Measurements from ENCODE around the gene KANK4. TPM values are rescaled to one million over a fixed set of nuclear protein-coding genes. Genes with fewer than 3 reads are reported as not detected.

KANK4 gene
- total RNA-seq, 1 donor from 2014 or later, result 0.21 TPM

DNA sequence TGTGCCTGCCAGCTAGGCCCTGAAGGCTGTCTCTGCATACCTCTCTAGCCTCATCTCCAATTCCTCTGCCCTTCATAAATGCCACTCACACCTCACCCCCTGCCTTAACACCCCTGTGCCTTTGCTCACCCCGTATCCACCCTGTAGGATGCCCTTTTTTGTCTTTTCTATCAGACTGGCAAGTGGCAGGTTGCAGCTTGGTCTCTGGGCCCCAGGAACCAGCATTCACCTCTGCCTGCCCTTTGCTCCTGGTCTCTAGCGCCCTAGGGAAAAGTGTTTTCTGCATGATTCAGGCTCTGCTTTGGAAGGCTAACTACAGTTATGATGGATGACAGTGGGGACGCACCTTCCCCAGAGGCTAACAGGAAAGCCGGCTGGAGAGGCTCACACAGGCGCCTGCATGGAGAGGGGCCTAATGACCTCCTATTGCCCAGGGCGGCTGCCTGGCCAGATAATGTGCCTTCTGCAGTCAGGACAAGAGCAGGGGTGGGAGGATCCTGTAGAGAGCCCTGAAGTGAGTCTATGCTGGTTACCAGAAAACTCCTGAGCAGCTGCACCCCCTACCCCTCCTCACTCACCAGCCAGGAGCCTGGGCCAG lies 11.2 kb downstream of the KANK4 start:
- no peak for DNase-seq (ENCODE audit: low read depth)

DNA sequence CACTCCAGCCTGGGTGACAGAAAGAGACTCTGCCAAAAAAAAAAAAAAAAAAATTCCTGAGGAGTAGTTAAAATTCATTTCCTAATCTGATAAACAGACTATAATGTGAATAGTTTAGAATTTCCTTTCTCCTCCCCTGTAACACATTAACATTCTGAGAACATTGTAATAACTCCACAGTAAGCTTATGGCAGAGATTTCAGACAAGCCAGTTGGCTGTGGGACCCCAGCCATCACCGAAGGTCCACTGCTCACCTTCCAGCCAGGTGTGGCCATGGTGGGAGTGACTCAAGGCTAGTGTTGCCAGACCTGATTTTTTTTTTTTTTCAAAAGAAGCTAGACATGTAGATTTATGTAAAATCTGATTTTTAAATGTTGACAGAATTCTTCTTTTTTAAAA lies 11.8 kb downstream of the KANK4 start:
- DNase-seq (ENCODE audit: low read depth), result no peak

DNA sequence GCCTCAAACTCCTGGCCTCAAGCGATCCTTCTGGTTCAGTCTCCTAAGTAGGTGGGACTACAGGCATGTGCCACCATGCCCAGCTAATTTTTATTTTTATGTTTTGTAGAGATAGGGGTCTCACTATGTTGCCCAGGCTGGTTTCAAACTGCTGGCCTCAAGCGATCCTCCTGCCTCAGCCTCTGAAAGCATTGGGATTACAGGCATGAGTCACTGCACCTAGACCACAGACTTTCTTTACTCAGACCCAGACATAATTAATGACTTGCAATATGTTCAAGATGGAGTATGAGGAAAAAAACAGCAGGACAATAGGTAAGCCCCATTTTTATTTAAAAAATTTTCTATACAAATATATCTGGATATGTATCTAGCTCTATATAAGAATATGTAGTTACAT lies 13.2 kb downstream of the KANK4 start:
- no peak for DNase-seq (ENCODE audit: low read depth)

DNA sequence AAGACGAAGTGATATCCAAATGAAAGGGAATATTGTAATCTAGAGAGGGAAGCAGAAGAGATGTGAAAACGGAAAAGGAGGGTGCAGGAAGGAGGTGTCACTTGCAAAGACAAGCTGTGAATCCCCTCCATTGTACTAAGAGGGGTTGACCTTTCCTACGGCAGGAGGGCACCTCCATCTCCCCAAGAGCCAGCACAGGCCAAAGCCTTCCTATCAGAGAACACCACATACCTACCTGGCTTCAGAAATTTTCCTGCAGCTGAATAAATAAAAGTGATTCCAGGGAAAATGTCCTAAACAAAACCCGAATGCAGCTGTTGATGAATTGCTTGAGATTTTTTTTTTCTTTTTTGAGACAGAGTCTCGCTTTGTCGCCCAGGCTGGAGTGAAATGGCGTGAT lies 14.3 kb downstream of the KANK4 start:
- DNase-seq (ENCODE audit: low read depth), result no peak

GRCh38 chr1:62304515-62304914 lies 14.7 kb downstream of the KANK4 start:
- DNase-seq (ENCODE audit: low read depth), result no peak

GRCh38 chr1:62301726-62302390 lies 17.4 kb downstream of the KANK4 start:
- no peak for DNase-seq (ENCODE audit: low read depth)

- peak; percentile 82 for DNase-seq (ENCODE audit: low read depth)
These were observed 19.6 kb downstream of the KANK4 start for GRCh38 chr1:62299426-62300200.

DNA sequence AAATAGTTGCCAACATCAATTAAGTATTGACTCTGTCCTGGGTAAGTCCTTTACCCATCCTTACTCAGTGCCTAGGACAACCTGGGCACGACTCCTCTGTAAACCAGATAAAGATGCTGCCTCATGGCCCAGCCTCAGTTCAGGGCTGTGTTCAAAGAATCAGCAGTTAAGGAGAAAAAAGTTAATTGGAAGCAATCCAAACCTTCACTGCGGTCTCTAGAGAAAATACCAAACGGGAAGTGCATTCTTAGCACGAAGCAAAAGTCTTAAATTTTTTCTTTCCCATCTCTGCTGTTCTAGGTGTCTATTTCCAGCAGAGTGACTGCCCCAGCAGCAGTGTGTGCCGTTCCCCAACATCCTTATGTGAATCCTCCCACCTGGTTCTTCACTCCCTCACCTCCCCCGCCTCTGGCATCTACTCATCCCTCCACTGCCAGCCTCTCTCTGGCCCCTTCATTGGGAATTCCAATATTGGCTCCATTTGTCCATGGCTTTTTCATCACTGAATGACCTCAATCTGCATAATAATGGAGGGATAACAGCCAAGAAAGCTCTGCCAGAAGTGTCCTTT lies 23.2 kb downstream of the KANK4 start:
- peak; percentile 65 for DNase-seq (ENCODE audit: low read depth)

DNA sequence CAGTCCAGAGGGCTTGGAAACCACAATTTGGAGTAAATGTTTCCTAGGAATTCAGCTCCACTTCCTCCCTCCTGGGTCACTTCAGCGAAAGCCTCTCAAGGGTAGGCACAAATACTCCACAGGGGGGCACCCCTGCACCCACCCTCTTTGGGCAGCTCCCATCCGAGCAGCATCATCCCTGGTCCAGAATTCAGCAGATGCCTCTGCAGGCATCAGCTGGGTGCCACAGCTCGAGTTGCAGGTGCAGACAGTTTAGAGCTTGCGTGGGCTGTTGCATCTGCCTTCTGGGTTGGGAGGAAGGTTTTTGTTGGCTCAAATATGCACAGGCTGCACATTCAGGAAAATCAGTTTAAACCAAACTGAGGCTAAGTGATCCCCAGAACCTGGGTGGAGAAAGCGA lies 25.0 kb downstream of the KANK4 start:
- DNase-seq (ENCODE audit: low read depth), result peak; percentile 27

GRCh38 chr1:62288662-62289061 lies 30.6 kb downstream of the KANK4 start:
- DNase-seq (ENCODE audit: low read depth), result no peak

DNA sequence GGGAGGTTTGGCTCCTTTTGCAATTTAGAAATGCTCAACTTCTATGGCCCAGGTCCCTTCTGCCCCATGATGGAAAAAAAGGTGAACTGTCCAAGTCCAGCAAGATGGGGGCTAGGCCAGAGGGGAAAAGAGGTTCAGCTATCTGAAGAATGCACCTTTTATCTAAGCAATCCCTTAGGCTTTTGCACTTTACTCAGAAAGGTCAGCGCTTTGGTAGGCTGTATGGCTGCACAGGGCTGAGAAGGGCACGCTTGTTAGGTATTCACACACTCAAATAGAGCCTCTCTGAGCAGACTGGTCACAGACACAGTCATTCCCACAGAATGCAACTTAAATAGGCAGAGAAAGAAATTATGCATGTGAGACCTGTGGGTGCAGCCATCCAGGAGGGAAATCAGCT lies 31.0 kb downstream of the KANK4 start:
- no peak for DNase-seq (ENCODE audit: low read depth)

DNA sequence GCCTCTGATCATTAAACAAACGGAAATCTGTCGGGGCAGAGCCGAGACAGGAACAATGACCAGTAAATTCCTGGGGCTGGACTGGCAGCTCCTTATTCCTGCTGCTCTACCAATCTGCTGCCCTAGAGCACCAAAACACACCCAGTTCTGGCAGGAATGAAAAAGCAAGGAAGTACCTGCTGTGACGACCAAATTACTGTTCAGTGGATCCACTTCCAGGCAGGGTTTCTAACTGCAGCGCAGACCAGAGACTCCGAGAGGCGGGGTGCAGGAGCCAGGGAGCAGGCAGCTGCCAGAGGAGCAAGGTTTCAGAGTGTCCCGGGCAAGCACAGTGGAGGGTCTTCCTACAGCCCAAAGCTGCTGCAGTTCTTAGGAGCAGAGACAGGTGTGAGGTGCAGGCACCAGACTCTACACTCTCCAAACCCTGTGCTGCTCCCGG lies 32.4 kb downstream of the KANK4 start:
- DNase-seq (ENCODE audit: low read depth), result no peak

DNA sequence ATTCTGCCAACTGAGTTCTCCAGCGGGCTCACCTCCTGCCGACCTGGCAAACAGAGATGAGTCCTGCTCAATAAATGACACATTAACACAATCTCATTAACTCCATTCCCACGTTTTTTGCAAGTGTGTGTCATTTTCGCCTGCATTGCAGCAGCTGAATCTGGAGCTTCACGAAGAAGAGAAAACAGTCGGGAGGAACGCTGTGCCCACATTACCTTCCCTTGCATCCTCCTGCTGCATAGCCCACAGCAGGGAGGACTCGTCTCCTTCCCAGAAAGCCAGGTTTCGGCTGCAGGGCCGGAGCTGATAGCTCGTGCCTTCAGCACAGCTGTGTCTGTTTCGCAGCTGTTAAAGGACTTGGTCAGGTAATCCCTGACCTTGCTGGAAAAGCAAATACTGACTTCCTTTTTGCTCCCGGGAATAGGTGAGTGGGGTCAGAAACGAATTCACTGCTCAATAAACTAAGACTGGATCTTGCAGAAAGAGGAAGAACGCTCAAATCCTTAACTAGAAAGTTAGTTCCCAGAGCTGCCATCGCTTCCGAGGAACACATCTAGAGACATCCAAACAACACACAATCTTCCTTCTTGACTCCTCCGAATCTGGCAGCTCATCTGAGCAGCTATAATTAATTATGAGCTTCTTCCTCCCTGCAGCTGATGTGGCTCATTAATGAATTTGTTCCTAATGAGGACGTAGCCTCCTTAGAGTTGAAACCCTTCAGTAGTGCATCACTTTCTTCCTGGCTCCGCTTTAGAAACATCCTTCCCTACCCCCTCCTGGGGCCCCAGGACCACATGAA lies 33.0 kb downstream of the KANK4 start:
- DNase-seq (ENCODE audit: low read depth), result no peak

GRCh38 chr1:62285440-62285839 lies 33.8 kb downstream of the KANK4 start:
- DNase-seq (ENCODE audit: low read depth), result no peak

- no peak for DNase-seq (ENCODE audit: low read depth)
These were observed 35.2 kb downstream of the KANK4 start for GRCh38 chr1:62283986-62284385.

GRCh38 chr1:62282909-62283755 lies 36.1 kb downstream of the KANK4 start:
- no peak for DNase-seq (ENCODE audit: low read depth)

GRCh38 chr1:62281922-62282555 lies 37.2 kb downstream of the KANK4 start:
- no peak for DNase-seq (ENCODE audit: low read depth)

DNA sequence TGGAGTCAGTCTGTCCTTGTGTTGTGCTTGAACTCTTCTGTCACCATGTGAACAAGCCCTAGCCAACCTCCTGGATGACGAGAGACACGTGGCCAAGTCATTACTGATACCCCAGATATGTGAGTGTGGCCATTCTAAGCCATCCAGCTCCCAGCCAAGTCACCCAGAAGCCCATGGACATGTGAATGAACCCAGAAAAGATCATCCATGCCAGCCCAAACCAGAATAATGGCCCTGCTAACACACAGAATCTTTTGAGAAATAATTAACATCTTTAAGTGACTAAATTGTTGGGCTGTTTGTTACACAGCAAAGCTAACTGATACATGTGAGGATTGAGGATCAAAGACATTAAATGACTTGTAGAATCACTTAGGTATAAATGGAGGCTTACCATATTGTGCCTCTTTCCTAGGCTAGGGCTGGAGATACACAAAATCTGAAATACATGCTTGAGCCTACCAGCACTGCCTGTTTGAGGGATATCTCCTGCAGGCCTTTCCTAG lies 38.2 kb downstream of the KANK4 start:
- DNase-seq (ENCODE audit: low read depth), result no peak

GRCh38 chr1:62280150-62280549 lies 39.1 kb downstream of the KANK4 start:
- no peak for DNase-seq (ENCODE audit: low read depth)

DNA sequence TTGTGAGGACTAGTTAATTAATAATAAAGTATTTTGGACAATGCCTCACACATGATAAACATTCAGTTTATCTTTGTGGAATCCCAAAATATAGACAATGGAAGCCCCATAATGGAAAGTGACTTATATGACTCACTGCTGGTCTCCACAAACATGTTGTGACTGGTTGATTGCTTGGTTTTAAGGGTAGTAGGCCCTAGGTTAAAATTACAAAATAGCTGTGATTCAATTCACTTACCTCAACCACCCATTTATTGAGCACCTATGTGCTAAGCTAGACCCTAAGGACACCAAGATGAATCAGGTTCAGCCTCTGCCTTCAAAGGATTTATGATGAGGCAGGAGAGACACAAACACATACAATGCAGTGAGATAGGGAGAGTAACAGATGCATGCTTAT lies 42.4 kb downstream of the KANK4 start:
- no peak for DNase-seq (ENCODE audit: low read depth)

All from myocyte (in vitro differentiated cells).